GM21737 (cell line): ENCODE results near the gene GATB.
A peak's percentile ranks its signal among the peaks of the same experiment; 100 is the strongest.

Source experiments
- ATAC-seq: cut with Tn5 transposase; IDR thresholded peaks from one replicate; pipeline ENCODE4 v1.9.1; 2021; ENCODE audit warnings: mild to moderate bottlenecking, moderate library complexity; ENCODE audit not compliant: unreplicated experiment

Gene GATB, protein sequence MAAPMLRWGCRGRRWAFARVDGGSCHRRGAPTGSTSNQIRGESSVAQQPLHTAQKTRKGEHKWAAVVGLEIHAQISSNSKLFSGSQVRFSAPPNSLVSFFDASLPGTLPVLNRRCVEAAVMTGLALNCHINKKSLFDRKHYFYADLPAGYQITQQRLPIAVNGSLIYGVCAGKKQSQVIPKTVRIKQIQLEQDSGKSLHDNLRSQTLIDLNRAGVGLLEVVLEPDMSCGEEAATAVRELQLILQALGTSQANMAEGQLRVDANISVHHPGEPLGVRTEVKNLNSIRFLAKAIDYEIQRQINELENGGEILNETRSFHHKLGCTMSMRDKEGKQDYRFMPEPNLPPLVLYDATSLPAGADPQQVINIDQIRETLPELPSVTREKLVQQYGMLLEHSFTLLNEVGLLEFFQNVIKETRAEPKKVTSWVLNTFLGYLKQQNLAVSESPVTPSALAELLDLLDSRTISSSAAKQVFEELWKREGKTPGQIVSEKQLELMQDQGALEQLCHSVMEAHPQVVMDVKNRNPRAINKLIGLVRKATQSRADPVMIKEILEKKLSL

GRCh38 chr4:151760712-151761661 is at the start of gene GATB:
Gene GATB, minus strand, starts transcription at chr4:151761007. Its CDS starts 25 bp downstream, at chr4:151760982.
- ATAC-seq = peak; percentile 100

DNA sequence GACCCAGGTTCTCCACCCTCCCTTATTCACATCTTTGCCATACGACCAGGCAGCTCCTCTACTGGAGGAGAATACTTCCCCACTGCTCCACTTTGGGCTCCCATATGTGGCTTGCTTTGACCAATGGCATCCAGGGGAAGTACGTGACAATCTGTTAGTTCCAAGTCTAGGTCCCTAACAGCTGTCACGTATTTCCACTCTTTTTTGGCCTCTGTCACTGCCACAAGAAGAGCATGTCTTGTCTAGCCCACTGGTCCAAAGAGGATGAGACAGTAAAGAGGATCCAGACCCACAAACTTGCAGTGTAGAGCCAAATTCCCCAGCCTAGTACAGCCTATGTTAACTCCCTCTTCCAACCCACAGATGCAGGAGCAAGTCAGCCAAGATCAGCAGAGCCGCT is 49.7 kb upstream of the GATB start:
- ATAC-seq = no peak

DNA sequence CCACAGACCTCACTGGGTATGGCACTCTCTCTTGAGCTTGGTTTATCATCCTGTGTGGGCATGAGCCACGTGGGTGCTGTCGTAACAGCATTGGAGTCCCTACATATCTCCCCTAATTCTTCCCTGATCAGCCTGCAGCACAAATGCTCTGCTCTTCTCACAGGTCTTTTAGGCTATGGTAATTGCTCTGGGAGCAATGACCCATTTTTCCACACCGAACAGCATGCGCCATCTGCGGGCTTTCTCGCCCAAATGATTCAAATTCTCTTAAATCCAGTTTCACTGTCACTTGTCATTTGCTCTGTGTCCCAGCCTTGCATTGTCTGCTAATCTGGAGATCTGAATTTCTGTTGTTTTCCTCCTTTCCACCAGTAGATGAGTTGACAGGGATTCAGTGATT is 48.9 kb upstream of the GATB start:
- no peak for ATAC-seq

GRCh38 chr4:151808542-151808941 is 47.7 kb upstream of the GATB start:
- no peak for ATAC-seq

DNA sequence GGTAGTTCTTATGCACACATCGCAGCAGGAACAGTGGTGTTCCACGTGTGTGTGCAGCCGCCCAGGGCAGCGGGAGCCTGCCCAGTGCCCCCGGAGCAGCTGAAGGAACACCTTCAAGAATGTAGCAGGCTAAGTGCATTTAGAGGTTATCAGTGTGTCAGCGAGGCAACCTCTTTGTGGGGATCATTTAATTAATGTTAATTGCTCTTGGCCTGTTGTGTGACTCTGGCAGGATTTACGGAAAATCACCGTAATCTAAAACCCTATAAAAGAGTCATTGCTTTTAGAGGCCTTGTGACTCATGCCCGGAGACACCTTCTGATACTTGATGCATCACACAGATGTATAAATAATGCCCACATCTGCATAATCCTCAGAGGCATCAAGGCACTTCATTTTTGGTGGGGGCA is 47.3 kb upstream of the GATB start:
- ATAC-seq = no peak

DNA sequence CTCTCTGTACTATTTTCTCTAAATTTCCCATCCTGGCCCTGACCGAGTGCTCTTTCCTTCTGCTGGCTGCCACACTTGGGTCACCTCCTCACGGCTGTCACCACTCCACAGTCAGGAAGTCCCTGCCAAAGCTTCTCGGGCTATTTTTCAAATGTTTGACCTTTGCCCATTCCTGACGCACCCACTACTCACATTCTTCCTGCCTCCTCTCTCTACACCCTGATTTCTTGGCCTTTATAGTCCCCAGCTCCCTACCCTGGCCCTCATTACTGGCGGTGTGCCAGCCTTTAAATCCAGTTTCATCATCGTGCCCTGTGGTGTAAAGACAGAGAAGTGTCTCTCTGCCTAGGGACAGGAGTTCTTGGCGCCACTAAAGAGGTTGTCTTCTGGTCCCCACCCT is 46.4 kb upstream of the GATB start:
- no peak for ATAC-seq

- no peak for ATAC-seq
Measured at GRCh38 chr4:151806511-151806927, 45.7 kb upstream of the GATB start.

- ATAC-seq = no peak
Measured at GRCh38 chr4:151804821-151805220, 44.0 kb upstream of the GATB start.

DNA sequence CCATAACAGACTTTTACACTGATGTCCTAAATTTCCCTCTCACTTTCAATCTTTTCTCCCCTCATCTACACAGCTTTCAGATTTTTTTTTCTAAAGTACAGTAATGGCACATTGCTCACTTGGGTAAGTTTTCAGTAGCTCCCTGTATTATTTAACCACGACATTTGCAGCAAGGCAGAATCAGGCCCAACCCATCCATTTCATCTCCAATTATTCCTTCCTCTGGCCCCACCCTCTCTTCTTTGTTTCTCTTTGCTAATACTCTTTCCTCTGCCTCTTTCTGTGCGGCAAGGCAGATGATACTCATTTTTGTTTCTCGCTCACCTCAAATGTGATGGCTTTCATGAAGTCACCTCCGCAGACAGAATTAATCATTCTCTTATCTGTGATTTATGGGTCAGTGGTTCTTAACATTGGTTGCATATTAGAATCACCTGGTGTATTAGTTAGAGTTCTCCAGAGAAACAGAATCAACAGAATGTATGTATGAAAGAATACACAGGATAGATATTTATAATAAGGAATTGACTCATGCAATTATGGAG is 43.4 kb upstream of the GATB start:
- ATAC-seq = no peak

GRCh38 chr4:151803246-151803645 is 42.4 kb upstream of the GATB start:
- no peak for ATAC-seq

DNA sequence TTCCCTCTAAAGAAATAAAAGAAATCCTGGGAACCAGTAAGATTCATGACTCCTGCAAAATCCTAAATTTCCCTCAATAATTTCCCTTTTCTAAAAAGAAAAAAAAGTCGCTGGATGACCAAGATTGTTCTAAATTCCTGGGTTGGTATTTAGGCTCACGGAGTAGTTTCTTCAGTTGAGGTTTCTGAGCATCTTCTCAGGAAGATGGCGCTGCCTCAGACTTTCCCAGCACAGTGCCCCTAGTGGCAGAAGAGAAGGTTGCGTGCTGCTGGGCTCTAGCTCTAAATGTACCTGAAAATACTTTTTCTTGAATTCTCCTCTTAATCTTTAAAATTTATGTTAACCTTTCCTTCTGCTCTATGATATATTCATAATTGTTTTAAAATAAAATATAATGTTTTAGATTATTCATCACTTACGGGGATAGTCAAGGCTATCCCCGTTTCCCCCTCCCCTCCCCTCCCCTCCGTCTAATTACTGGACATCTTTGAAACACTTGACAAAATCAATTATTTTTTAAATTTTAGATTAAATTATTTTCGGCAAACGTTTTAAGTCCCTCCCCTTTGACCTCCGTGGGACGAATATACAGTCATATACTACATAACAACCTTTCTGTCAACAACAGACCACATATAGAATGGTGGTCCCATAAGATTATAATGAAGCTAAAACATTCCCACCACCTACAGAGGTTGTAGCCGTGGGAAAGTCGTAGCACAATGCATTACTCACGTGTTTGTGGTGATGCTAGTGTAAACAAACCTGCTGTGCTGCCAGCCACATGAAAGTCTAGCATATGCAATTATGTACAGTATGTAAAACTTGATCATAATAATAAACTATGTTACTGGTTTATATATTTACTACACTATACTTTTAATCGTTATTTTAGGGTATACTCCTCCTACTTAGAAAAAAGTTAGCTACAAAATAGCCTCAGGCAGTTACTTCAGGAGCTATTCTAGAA is 41.0 kb upstream of the GATB start:
- no peak for ATAC-seq

DNA sequence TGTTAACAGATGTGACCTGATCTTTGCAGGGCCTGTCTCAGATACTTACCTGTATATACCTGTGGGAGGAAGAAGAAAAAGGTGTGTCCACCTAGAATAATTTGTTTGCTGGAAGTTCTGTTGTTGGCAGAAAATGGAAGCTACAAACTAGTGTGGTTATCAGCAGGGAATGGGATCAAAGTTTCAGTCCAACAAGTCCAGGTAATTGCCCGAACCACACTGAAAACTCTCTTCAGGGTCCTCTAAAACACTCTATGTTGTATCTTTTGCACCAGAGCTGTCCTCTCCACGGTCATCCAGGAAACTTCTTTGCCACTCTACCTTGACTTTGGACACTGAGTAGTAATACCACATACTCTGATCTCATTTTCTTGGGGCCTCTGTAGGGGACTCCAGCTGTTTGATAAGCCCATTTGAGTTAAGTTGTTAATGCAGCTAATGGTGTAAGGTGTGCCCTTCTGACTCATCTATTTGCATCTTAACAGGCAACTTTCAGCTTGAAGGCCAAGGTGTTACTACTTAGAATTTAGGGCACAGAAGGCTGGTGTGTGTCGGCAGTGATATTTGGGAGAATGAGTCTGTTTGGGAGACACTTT is 38.7 kb upstream of the GATB start:
- no peak for ATAC-seq

DNA sequence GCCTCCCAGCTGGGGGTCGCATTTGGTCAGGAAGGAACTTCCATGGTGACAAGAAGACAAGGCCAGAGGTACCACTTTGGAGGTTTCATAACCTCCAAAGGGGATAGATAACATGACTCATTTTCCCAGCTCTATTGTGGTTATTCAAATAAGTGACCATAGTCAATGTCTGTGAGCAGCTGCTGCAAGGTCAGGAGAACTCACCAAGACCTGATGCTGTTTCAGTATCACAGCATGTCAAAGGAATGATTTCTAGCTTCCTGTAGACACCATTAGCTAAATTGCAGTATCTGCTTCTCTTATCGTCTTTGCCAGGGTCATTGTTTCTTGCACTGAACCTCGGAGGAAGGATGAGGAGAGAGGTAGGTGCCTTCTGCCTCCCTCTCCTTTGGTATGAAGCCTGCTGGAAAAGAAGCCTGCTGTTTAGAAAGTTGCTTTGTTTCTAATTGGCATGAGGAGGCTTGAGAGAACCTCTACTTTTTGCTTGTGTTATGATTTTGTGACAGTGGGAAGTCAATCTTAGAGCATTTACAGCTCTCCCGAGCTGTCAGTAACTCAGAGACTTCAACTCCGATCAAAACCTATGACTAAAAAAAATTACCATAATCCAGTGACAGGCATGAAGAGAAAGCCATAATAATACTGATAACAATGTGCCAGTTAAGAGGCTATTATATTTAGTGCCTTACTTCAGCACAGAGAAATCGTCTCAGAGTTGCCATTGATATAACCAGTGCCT is 38.0 kb upstream of the GATB start:
- peak; percentile 69 for ATAC-seq

- ATAC-seq = no peak
Measured at GRCh38 chr4:151797853-151798252, 37.0 kb upstream of the GATB start.

GRCh38 chr4:151797131-151797530 is 36.3 kb upstream of the GATB start:
- ATAC-seq = no peak

GRCh38 chr4:151796106-151796505 is 35.3 kb upstream of the GATB start:
- ATAC-seq = no peak

DNA sequence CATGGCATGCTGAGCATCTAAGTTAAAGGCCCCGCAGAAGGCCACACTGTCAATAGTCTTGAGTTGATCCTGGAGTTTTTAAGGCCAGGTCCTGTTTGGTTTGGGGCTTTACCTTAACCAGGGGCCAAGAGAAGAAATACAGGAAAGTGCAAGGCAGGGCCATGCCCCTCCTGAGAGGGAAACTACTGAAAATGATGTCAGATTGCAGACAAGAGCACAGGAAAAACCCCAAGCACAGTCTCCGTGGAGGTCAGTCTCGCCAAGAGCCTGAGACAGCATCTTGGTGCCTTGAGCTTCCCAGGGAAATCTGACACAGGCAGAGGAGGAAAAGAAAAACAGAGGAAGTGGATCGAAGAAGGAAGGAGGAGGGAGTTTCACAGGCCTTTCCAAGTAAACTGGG is 32.2 kb upstream of the GATB start:
- no peak for ATAC-seq

- ATAC-seq = no peak
Measured at GRCh38 chr4:151792530-151792929, 31.7 kb upstream of the GATB start.

GRCh38 chr4:151788021-151788420 is 27.2 kb upstream of the GATB start:
- ATAC-seq = no peak
